Lower lobe of right lung (tissue), 2 donors: ENCODE results near the gene CERKL. TPM values are rescaled to one million over a fixed set of nuclear protein-coding genes. Genes with fewer than 3 reads are reported as not detected.

Experiments
- ATAC-seq, 2 donors: fragments of 200-7000 bp; cut with Tn5 transposase; one replicate each; pipeline ENCODE4 v1.9.1; 2020 to 2022; ENCODE audit warnings: mild to moderate bottlenecking in 2 of 2, moderate library complexity in 2 of 2
- DNase-seq: peaks from one replicate; pipeline ENCODE4 v3.0.0-alpha.2; 2020
- H3K27ac ChIP-seq: fragments of 200-600 bp; one replicate; pipeline ENCODE4 v1.8.0; 2022
- H3K27me3 ChIP-seq: fragments of 200-600 bp; one replicate; pipeline ENCODE4 v1.8.0; 2022; ENCODE audit warnings: low read depth
- H3K36me3 ChIP-seq: fragments of 200-600 bp; one replicate; pipeline ENCODE4 v1.8.0; 2022; ENCODE audit warnings: mild to moderate bottlenecking
- H3K4me1 ChIP-seq: fragments of 200-600 bp; one replicate; pipeline ENCODE4 v1.8.0; 2022
- H3K4me3 ChIP-seq: fragments of 200-600 bp; one replicate; pipeline ENCODE4 v1.8.0; 2022; ENCODE audit warnings: mild to moderate bottlenecking
- H3K9me3 ChIP-seq: fragments of 200-600 bp; one replicate; pipeline ENCODE4 v1.8.0; 2022
- intact Hi-C: fragments of 100-400 bp; cut with DNase I; formaldehyde crosslinking; loops from one replicate; pipeline ENCODE4 v1.11.0; 2022
- total RNA-seq: library from RNA; stranded (reverse); fragmentation: NEBNext Ultra II Directional; extraction: Animal tissue kit (Norgen Biotek cat#: 25700); gene quantifications from one replicate; pipeline ENCODE4 v1.2.1, GENCODE V29; 2021
- TF ChIP-seq, protein P1 (sequence below): fragments of 200-600 bp; IDR thresholded peaks from one replicate; pipeline ENCODE4 v1.8.0; 2022; ENCODE audit warnings: antibody characterized with exemption, mild to moderate bottlenecking
- donor health status: DM: no; HTN: yes; CAD: no; lungs with severe emphysema.

Gene CERKL
- total RNA-seq, 1 donor from 2014 or later: 1.7 TPM

DNA sequence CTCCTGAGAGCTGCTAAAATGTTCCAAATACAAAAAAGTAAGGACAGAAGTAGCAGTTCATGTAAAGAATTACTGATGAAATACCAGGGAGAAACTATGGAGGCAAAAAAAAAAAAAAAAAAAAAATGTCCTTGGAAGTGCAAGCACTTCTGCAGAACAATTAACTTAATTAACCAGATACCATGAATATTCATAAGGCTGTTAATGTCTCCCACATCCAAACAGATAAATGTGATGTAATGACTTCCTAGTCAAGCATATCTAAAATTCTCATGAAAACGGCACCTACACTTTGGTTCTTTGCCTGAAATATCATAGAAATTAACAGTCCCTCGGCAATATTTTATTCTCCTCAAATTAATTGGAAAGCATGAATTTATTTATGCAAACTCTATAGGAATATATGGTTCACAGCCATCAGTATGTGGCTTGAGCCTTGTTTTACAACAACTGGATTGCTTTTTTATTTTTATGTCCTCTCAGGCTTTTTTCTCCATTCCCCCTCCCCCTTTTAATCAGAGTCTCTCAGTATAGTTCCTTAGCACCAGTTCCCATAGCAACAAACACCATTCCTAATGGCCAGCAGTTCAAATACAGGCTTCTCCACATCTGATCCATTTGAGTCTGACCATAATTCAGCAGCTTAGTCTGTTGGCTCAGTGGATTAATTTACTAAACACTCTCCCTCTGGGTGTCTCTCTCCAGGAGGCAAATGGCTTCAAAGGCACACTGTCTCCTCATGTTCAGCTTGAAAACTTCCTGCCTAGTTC lies 102.7 kb downstream of the CERKL start:
- Histone ChIP-seq H3K27me3 (no peaks in the 10 kb centered on the region), H3K9me3 (no peaks in the 10 kb centered on the region), H3K27ac (no peak overlapping the region), H3K36me3 (no peaks in the 10 kb centered on the region), H3K4me3 (no peak overlapping the region), H3K4me1 (no peaks in the 10 kb centered on the region)
- intact Hi-C loops: no loop called here
- DNase-seq: no peak
- ATAC-seq: no peak
- TF ChIP-seq, protein P1, sequence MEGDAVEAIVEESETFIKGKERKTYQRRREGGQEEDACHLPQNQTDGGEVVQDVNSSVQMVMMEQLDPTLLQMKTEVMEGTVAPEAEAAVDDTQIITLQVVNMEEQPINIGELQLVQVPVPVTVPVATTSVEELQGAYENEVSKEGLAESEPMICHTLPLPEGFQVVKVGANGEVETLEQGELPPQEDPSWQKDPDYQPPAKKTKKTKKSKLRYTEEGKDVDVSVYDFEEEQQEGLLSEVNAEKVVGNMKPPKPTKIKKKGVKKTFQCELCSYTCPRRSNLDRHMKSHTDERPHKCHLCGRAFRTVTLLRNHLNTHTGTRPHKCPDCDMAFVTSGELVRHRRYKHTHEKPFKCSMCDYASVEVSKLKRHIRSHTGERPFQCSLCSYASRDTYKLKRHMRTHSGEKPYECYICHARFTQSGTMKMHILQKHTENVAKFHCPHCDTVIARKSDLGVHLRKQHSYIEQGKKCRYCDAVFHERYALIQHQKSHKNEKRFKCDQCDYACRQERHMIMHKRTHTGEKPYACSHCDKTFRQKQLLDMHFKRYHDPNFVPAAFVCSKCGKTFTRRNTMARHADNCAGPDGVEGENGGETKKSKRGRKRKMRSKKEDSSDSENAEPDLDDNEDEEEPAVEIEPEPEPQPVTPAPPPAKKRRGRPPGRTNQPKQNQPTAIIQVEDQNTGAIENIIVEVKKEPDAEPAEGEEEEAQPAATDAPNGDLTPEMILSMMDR: no peak

DNA sequence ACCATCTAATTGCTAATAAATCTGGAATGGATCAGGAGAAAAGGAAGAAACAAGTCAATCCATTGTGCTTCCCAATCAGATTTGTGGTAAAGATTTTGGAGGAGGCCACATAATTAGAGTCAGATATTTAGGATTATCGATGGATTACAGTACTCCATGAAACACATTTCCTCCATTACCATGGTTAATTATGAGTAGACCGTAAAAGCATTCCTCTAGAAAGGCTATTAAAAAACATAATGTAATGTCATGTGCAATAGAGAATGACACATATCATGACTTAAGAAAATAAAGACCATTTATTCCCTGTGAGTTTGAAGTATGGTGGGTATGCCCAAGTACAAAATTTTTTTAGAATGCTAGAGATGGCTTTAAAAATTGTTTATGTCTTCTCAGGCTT lies 103.7 kb downstream of the CERKL start:
- no peak for DNase-seq
- TF ChIP-seq, protein P1: no peak
- intact Hi-C loops: no loop called here
- Histone ChIP-seq H3K27ac (no peak overlapping the region), H3K4me1 (no peaks in the 10 kb centered on the region), H3K4me3 (no peak overlapping the region), H3K27me3 (no peaks in the 10 kb centered on the region), H3K36me3 (no peaks in the 10 kb centered on the region), H3K9me3 (no peaks in the 10 kb centered on the region)
- ATAC-seq: no peak

DNA sequence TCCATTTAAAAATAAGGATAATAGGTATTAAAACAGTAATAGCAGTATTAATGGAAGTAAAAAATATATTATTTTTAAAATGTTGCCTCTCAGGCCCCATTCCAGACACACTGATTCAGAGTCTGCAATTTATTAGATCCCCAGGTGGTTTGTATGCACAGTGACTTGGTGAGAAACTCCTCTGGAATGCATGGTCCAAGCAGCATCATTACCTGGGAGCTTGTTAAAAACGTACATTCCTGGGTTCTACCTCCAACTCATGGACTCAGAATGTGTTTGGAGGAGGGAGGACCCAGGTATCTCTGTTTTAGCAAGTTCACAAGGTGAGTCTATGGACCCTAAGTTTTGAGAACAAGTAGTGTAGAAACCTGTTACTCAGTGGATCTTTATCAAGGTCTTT lies 104.1 kb downstream of the CERKL start:
- Histone ChIP-seq H3K4me3 (no peak overlapping the region), H3K9me3 (no peaks in the 10 kb centered on the region), H3K36me3 (no peaks in the 10 kb centered on the region), H3K4me1 (no peaks in the 10 kb centered on the region), H3K27ac (no peak overlapping the region), H3K27me3 (no peaks in the 10 kb centered on the region)
- ATAC-seq: no peak
- no peak for DNase-seq
- TF ChIP-seq, protein P1: no peak
- intact Hi-C loops: no loop called here

DNA sequence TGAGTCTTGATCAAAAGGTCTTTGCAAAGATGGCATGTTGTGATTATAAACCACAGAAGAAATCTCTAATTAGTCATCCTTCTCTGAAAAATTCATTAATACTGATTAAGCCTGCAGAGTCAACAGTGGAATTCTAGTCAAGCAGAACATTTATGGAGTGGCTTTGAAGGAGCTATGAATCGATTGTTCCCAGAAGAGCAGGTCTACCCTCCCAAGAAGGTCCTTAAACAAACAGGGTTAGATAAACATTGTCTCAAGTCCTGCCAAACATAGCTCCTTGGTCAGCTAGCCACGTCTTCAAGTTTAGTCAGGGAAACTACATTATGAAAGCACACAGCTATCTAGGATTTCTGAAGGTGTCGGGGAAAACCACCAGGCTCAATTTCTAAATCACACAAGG lies 110.8 kb downstream of the CERKL start:
- intact Hi-C loops: no loop called here
- Histone ChIP-seq H3K27me3 (no peaks in the 10 kb centered on the region), H3K9me3 (no peaks in the 10 kb centered on the region), H3K27ac (no peak overlapping the region), H3K4me1 (no peaks in the 10 kb centered on the region), H3K4me3 (no peak overlapping the region), H3K36me3 (no peaks in the 10 kb centered on the region)
- TF ChIP-seq, protein P1: no peak
- ATAC-seq (no peak), DNase-seq (no peak)

DNA sequence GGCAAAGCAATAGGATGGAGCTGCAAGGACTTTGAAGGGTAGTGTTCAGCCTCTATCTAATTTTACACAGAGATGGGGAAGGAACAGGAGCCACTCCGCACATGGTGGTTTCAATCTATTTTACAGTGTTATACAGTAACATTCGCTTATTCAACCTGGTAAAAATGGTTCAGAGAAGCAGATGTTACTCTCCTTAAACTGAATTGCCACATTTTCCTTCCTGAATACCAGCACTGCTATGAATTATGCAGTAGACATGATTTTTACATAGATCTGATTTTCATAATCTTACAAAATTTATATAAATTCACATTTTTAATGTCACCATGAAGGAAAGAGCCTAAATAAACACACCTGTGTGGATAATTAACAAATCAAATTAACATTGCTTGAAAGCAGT lies 114.7 kb downstream of the CERKL start:
- Histone ChIP-seq H3K4me1 (no peaks in the 10 kb centered on the region), H3K9me3 (no peaks in the 10 kb centered on the region), H3K36me3 (no peaks in the 10 kb centered on the region), H3K27ac (no peak overlapping the region), H3K4me3 (no peak overlapping the region), H3K27me3 (no peaks in the 10 kb centered on the region)
- ATAC-seq (no peak), DNase-seq (no peak)
- intact Hi-C loops: no loop called here
- TF ChIP-seq, protein P1: no peak
